GM12864 (cell line): ENCODE results near the gene MSL2.
A peak's percentile ranks its signal among the peaks of the same experiment; 100 is the strongest.
"Not testable (repeated sequence)": the region's sequence is repeated elsewhere in the genome, so short reads cannot be mapped to it uniquely, and the experiment has no call there.

ENCODE experiments used
- DNase-seq: peaks from one replicate; pipeline ENCODE4 v3.0.0-alpha.2; 2011; ENCODE audit warnings: low read depth
- H3K4me3 ChIP-seq: 2 replicates; pipeline ENCODE4 v1.5.1; 2011; ENCODE audit warnings: mild to moderate bottlenecking, low read depth, low read length, control low read depth
- TF ChIP-seq, protein P1 (sequence below): IDR thresholded peaks from 2 replicates; pipeline ENCODE4 v1.5.1; 2011; ENCODE audit warnings: low read depth, mild to moderate bottlenecking, moderate library complexity, low read length, control low read depth, inconsistent platforms; ENCODE audit errors: missing control alignments

Gene MSL2

DNA sequence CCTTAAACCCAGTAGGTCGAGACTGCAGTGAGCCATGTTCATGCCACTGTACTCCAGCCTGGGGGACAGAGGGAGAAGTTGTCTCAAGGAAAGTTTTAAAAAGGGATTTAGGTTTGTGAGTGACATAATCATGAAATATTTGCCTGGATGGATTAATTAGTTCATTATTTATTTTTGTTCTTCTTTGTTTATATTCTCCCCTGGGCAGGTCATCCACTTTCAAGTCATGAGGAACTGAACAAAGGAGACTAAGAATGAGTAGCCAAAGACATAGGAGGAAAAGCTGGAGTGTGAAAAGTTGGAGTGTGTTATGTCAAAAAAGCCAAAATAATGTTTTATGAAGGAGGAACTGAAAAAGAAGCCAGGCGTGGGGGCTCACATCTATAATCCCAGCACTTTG, 36.3 kb upstream of the MSL2 start:
- DNase-seq: no peak
- H3K4me3 ChIP-seq: no peak overlapping the region
- TF ChIP-seq, protein P1, sequence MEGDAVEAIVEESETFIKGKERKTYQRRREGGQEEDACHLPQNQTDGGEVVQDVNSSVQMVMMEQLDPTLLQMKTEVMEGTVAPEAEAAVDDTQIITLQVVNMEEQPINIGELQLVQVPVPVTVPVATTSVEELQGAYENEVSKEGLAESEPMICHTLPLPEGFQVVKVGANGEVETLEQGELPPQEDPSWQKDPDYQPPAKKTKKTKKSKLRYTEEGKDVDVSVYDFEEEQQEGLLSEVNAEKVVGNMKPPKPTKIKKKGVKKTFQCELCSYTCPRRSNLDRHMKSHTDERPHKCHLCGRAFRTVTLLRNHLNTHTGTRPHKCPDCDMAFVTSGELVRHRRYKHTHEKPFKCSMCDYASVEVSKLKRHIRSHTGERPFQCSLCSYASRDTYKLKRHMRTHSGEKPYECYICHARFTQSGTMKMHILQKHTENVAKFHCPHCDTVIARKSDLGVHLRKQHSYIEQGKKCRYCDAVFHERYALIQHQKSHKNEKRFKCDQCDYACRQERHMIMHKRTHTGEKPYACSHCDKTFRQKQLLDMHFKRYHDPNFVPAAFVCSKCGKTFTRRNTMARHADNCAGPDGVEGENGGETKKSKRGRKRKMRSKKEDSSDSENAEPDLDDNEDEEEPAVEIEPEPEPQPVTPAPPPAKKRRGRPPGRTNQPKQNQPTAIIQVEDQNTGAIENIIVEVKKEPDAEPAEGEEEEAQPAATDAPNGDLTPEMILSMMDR: no peak

DNA sequence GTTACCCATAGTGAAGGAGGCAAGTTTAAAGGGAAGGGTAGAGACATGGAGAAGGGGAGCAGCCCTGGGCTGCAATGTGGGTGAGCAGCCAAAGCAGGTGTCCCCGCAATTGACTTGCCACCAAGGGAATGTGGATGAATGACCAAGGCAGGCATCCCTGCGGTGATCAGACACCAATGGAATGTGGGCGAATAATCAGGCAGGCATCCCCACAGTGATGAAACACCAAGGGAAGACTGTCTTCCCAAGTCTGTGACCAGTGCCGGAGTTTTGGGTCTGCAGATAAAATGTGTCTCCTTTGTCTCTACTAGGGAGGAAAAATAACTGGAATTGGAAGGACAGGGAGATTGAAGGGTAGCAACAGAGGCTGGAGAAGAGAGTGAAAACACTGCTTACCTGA, 26.6 kb upstream of the MSL2 start:
- DNase-seq: not testable (repeated sequence)

DNA sequence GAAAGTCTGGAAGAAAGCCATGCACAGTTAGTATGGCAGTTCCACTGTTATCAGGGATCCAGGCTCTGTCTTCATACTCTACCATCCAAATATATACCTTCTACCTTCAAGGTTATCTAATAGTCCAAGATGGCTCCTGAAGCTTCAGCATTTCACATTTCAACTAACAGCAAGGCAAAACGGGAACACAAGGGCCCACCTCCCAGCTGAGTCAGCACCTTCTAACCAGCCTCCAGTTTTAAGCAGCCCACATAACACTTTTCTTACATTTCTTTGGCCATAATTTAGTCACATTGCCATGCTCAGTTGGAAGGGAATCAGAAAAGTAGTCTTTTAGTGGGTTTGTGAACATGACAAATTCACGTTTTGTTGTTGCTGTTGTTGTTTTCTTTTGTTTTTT, 15.4 kb upstream of the MSL2 start:
- DNase-seq: no peak
- TF ChIP-seq, protein P1: no peak
- no peak overlapping the region for H3K4me3 ChIP-seq

More for the DNA sequence above, 26.6 kb upstream of the MSL2 start:
- H3K4me3 ChIP-seq: not testable (repeated sequence)

DNA sequence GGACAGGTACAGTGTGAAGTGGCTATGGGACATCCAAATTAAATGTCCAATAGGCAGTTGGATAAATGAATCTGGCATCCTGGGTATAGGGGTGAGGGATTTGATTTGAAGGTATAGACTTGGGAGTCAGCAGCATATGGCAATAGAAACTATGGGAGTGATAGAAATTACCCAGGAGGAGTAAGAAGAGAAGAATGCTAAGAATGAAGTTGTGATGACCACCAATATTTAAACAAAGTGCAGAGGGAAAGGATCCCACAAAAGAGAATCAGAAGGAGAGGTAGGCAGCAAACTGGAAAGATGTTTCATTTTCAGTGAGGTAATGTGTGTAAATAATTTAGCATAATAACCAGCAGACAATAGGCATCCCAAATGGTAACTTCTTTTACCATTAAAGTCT, 13.8 kb upstream of the MSL2 start:
- H3K4me3 ChIP-seq: no peak overlapping the region
- TF ChIP-seq, protein P1: no peak
- no peak for DNase-seq

DNA sequence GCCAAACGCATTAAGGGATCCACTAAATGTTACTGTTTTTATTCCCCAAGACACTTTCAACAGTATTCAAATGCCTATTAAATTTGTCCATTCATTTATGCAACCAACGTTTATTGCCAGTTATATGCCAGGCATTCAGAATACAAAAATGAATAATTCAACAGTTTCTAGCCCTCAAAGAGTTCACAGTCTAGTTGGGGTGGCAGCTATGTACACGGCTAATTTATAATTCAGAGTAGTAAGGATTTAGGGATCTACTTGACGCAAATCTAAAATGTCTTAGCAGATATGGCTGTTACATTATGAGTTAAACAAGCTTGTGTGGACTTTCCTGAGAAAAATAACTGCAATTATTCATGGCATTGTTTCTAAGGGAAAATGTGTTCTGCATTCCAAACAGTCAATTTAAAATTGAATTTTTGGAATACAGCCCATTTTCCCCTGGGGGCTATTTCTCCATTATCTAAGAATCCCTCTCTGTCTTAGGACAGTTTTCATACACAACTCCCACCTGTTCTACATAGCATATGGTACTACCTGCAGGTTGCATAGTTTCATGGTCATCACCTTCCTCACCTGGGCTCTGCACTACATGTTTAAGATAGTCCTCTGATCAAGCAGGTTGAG, 11.5 kb upstream of the MSL2 start:
- H3K4me3 ChIP-seq: no peak overlapping the region
- no peak for DNase-seq
- TF ChIP-seq, protein P1: no peak

DNA sequence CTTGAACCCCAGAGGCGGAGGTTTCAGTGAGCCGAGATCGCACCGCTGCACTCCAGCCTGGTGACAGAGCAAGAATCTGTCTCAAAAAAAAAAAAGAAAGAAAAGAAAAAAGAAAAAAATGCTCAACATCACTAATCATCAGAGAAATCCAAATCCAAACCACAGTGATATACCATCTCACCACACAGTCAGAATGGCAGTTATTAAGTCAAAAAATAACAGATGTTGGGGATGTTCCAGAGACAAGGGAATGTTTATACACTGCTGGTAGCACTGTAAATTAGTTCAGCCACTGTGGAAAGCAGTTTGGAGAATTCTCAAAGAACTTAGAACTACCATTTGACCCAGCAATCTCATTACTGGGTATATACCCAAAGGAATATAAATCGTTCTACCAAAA, 3.1 kb upstream of the MSL2 start:
- H3K4me3 ChIP-seq, DNase-seq: not testable (repeated sequence)

DNA sequence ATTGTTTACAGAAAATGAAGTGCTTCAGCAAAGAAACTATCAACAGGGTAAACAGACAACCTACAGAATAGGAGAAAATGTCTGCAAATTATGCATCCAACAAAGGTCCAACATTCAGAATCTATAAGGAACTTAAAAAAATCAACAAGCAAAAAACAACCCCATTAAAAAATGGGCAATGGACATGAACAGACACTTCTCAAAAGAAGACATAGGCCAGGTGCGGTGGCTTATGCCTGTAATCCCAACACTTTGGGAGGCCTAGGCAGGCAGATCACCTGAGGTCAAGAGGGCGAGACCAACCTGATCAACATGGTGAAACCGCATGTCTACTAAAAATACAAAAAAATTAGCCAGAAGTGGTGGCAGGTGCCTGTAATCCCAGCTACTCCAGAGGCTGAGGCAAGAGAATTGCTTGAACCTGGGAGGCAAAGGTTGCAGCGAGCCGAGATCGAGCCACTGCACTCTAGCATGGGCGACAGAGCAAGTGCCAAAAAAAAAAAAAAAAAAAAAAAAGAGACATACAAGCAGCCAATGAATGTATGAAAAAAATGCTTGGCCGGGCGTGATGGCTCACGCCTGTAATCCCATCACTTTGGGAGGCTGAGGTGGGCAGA, 2.4 kb upstream of the MSL2 start:
- not testable (repeated sequence) for DNase-seq, H3K4me3 ChIP-seq

DNA sequence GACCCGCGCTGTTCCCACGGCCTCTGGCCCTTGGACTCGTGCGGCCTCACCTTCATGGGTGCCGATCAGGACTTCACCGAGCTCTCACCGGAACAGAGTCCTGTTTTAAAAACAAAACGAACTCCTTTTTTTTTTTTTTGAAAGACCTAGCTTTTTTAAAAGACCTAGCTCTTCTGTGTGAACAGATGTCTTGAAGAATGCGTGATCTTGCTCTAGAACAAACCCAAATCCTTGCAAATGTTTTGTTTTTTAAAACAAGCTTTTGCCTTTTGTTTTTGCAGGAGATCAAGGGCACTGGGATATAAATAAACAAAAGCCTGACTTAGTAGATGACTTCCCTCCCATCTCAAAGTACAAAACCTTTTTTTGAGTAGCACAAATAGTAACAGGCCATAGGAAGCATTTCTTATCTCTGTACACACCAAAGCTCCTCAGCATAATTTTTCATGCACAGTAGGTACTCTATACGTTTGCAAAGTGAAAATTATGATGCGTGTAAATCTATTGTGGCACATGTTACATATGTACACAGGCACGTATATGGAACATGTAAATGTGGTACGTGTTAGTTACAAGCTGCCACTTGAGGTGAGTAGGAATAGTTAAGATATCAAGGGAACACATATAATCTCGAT, 1.1 kb upstream of the MSL2 start:
- H3K4me3 ChIP-seq: peak overlapping the region; percentile 82
- no peak for DNase-seq
- TF ChIP-seq, protein P1: no peak
